ENCODE results near the gene FSTL3. TPM values are rescaled to one million over a fixed set of nuclear protein-coding genes. Genes with fewer than 3 reads are reported as not detected.
"Not testable (repeated sequence)": the region's sequence is repeated elsewhere in the genome, so short reads cannot be mapped to it uniquely, and the experiment has no call there.

FSTL3 gene
- total RNA-seq, result 1 to 10 TPM; 3.0 to 4.2 TPM
- 1 to 10 TPM; 2.4 to 3.2 (median 2.8) TPM for polyA plus RNA-seq
- 2.6 to 5.7 (median 3.3) reads per million in 6 experiments for total RNA-seq

GRCh38 chr19:676339-677105 is at the start of gene FSTL3:
TSS of gene FSTL3 (plus strand) at chr19:676392. CDS start at chr19:676424, 32 bp downstream.
- Mint-ChIP-seq H3K9me3 (no peaks in the 10 kb centered on the region), H3K27ac (peak within 1 kb of the TSS in 2 of 10 donors; percentile 14 to 32), H3K27me3 (peaks cover 7 to 29% (median 11%) of the 10 kb centered on the region in 5 donors), H3K4me3 (peak within 1 kb of the TSS in 9 of 10 donors; percentile 3 to 73 (median 57)), H3K36me3 (no peaks in the 10 kb centered on the region), H3K4me1 (peaks cover 0 to 17% (median 8%) of the 10 kb centered on the region in 4 donors)
- DNase-seq (peak in 1 of 10 donors; percentile 59), ATAC-seq (no peak)
- POLR2A ChIA-PET, result interaction anchor here (0.5 to 1.6 kb wide), 3 partner anchors 13 to 26 kb away, joined by 5 to 8 read pairs (median 6); partner anchors contain the start of gene RNF126

- POLR2A ChIA-PET, result interaction anchor here (0.7 to 1.0 kb wide), 2 partner anchors 20 to 105 kb away, joined by 4 read pairs; no protein-coding TSS in a partner anchor
- not testable (repeated sequence) for H3K9me3 Mint-ChIP-seq, H3K4me3 Mint-ChIP-seq, ATAC-seq, H3K27me3 Mint-ChIP-seq, DNase-seq, H3K27ac Mint-ChIP-seq
- H3K36me3 Mint-ChIP-seq, result peaks cover 0 to 39% (median 10%) of the 10 kb centered on the region in 3 donors
- peaks cover 9 to 21% (median 15%) of the 10 kb centered on the region in 4 donors for H3K4me1 Mint-ChIP-seq
Measured at GRCh38 chr19:626566-626965, 49.6 kb upstream of the FSTL3 start.

GRCh38 chr19:628168-628567 is 48.0 kb upstream of the FSTL3 start:
- no peak for ATAC-seq
- peak overlapping the region in 1 of 10 donors; percentile 14 for H3K4me3 Mint-ChIP-seq
- no peaks in the 10 kb centered on the region for H3K27me3 Mint-ChIP-seq
- H3K36me3 Mint-ChIP-seq, result peaks cover 0 to 39% (median 10%) of the 10 kb centered on the region in 3 donors
- POLR2A ChIA-PET, result interaction anchor here (0.6 kb wide), 1 partner anchor 22 kb away, joined by 3 read pairs; no protein-coding TSS in a partner anchor
- peak in 1 of 10 donors; percentile 34 for DNase-seq
- no peaks in the 10 kb centered on the region for H3K9me3 Mint-ChIP-seq
- peaks cover 11 to 32% (median 21%) of the 10 kb centered on the region in 4 donors for H3K4me1 Mint-ChIP-seq
- H3K27ac Mint-ChIP-seq, result peak overlapping the region in 1 of 10 donors; percentile 24

GRCh38 chr19:629515-629914 is 46.7 kb upstream of the FSTL3 start:
- POLR2A ChIA-PET, H3K4me3 Mint-ChIP-seq, DNase-seq, ATAC-seq, H3K9me3 Mint-ChIP-seq, H3K27me3 Mint-ChIP-seq: not testable (repeated sequence)
- H3K27ac Mint-ChIP-seq, result peak overlapping the region in 1 of 10 donors; percentile 29
- peaks cover 0 to 35% (median 10%) of the 10 kb centered on the region in 3 donors for H3K36me3 Mint-ChIP-seq
- peaks cover 16 to 40% (median 31%) of the 10 kb centered on the region in 4 donors for H3K4me1 Mint-ChIP-seq

GRCh38 chr19:629961-630714 is 46.1 kb upstream of the FSTL3 start:
- H3K4me3 Mint-ChIP-seq, result peak overlapping the region in 3 of 10 donors; percentile 33 to 98 (median 58)
- H3K27ac Mint-ChIP-seq, result peak overlapping the region in 4 of 10 donors; percentile 29 to 75 (median 58)
- peaks cover 0 to 35% (median 10%) of the 10 kb centered on the region in 3 donors for H3K36me3 Mint-ChIP-seq
- H3K4me1 Mint-ChIP-seq, result peaks cover 16 to 40% (median 31%) of the 10 kb centered on the region in 4 donors
- no peak for DNase-seq
- no peaks in the 10 kb centered on the region for H3K9me3 Mint-ChIP-seq
- H3K27me3 Mint-ChIP-seq, result no peaks in the 10 kb centered on the region
- no peak for ATAC-seq
- POLR2A ChIA-PET, result interaction anchor here (0.7 to 1.5 kb wide), 2 partner anchors 31 to 33 kb away, joined by 3 to 8 read pairs; partner anchors contain the start of gene RNF126

- H3K27me3 Mint-ChIP-seq, result no peaks in the 10 kb centered on the region
- DNase-seq (no peak), ATAC-seq (no peak)
- H3K4me3 Mint-ChIP-seq, result peak overlapping the region; percentile 90 to 98 (median 96)
- POLR2A ChIA-PET, result interaction anchor here (0.6 to 1.3 kb wide), 7 partner anchors 10 to 144 kb away, joined by 3 to 5 read pairs (median 3); partner anchors contain the start of gene RNF126
- H3K9me3 Mint-ChIP-seq, result no peaks in the 10 kb centered on the region
- H3K27ac Mint-ChIP-seq, result peak overlapping the region; percentile 57 to 97 (median 90)
- peaks cover 0 to 27% (median 6%) of the 10 kb centered on the region in 3 donors for H3K36me3 Mint-ChIP-seq
- peaks cover 13 to 36% (median 32%) of the 10 kb centered on the region in 4 donors for H3K4me1 Mint-ChIP-seq
Measured at GRCh38 chr19:632579-633067, 43.6 kb upstream of the FSTL3 start.

- POLR2A ChIA-PET, result interaction anchor here (0.6 to 1.8 kb wide), 16 partner anchors 8 to 471 kb away, joined by 3 to 19 read pairs (median 5); partner anchors contain the start of gene RNF126
- Mint-ChIP-seq H3K27ac (peak within 1 kb of the TSS; percentile 86 to 97 (median 95)), H3K27me3 (no peaks in the 10 kb centered on the region), H3K9me3 (no peaks in the 10 kb centered on the region), H3K36me3 (peaks cover 0 to 25% (median 4%) of the 10 kb centered on the region in 3 donors), H3K4me1 (peaks cover 13 to 40% (median 32%) of the 10 kb centered on the region in 4 donors), H3K4me3 (peak within 1 kb of the TSS; percentile 90 to 98 (median 96))
- DNase-seq (peak; percentile 91 to 98 (median 95)), ATAC-seq (peak; percentile 97)
Measured at GRCh38 chr19:633068-633785, 43.0 kb upstream of the FSTL3 start, which contains the start of gene POLRMT. TSS of gene POLRMT (minus strand) at chr19:633537. CDS start at chr19:633512, 25 bp downstream.

GRCh38 chr19:633786-634639 is 42.2 kb upstream of the FSTL3 start:
- POLR2A ChIA-PET, result interaction anchor here (0.6 to 1.8 kb wide), 14 partner anchors 9 to 470 kb away, joined by 3 to 19 read pairs (median 5); partner anchors contain the start of gene RNF126
- H3K9me3 Mint-ChIP-seq, result no peaks in the 10 kb centered on the region
- H3K4me1 Mint-ChIP-seq, result peaks cover 10 to 40% (median 31%) of the 10 kb centered on the region in 4 donors
- peaks cover 0 to 17% (median 3%) of the 10 kb centered on the region in 3 donors for H3K36me3 Mint-ChIP-seq
- H3K27me3 Mint-ChIP-seq, result no peaks in the 10 kb centered on the region
- H3K4me3 Mint-ChIP-seq, result peak overlapping the region; percentile 90 to 98 (median 96)
- peak overlapping the region; percentile 84 to 97 (median 95) for H3K27ac Mint-ChIP-seq
- ATAC-seq (peak in 1 of 2 donors; percentile 3), DNase-seq (no peak)

GRCh38 chr19:634975-635652 is 41.1 kb upstream of the FSTL3 start:
- Mint-ChIP-seq H3K27me3 (no peaks in the 10 kb centered on the region), H3K9me3 (no peaks in the 10 kb centered on the region), H3K27ac (peak overlapping the region in 3 of 10 donors; percentile 5 to 28 (median 20)), H3K4me3 (peak overlapping the region in 1 of 10 donors; percentile 2), H3K4me1 (peaks cover 12 to 42% (median 33%) of the 10 kb centered on the region in 4 donors), H3K36me3 (peaks cover 0 to 10% (median 3%) of the 10 kb centered on the region in 3 donors)
- POLR2A ChIA-PET, result interaction anchor here (1.8 kb wide), 1 partner anchor 28 kb away, joined by 19 read pairs; the partner anchor contains the start of gene RNF126
- ATAC-seq, result no peak
- no peak for DNase-seq

- ATAC-seq (no peak), DNase-seq (no peak)
- Mint-ChIP-seq H3K9me3 (no peaks in the 10 kb centered on the region), H3K36me3 (peaks cover 0 to under 1% (median 0%) of the 10 kb centered on the region in 3 donors), H3K4me1 (peaks cover 6 to 19% (median 15%) of the 10 kb centered on the region in 4 donors), H3K27ac (peak overlapping the region in 6 of 10 donors; percentile 81 to 96 (median 90)), H3K27me3 (no peaks in the 10 kb centered on the region), H3K4me3 (peak overlapping the region; percentile 82 to 94 (median 87))
- POLR2A ChIA-PET, result interaction anchor here (1.2 kb wide), 1 partner anchor 22 kb away, joined by 4 read pairs; no protein-coding TSS in a partner anchor
Measured at GRCh38 chr19:638906-639252, 37.3 kb upstream of the FSTL3 start.

Data from naive thymus-derived CD8-positive, alpha-beta T cell (primary cell).